CD14-positive monocyte (primary cell): ENCODE results near the gene IRF4. TPM values are rescaled to one million over a fixed set of nuclear protein-coding genes. Genes with fewer than 3 reads are reported as not detected.

Experiments used
- DNase-seq, 3 donors: peaks; one replicate each; pipeline ENCODE4 v3.0.0-alpha.2; 2011 to 2022
- H2AFZ ChIP-seq: 2 replicates; pipeline ENCODE4 v1.6.0; 2012; ENCODE audit warnings: mild to moderate bottlenecking, low read depth, low read length, inconsistent platforms; ENCODE audit not compliant: insufficient read depth, poor library complexity, severe bottlenecking
- H3K27ac ChIP-seq, 2 donors: 1 replicate in 1 of 2; 2 replicates in 1 of 2; pipeline ENCODE4 v1.5.1; 2012 to 2013; ENCODE audit warnings: low read length in 2 of 2, control low read depth in 1 of 2, inconsistent platforms in 1 of 2, low read depth in 1 of 2, mild to moderate bottlenecking in 1 of 2
- H3K27me3 ChIP-seq, 2 donors: one replicate each; pipeline versions ENCODE4 v1.6.0 to v1.6.1; 2011 to 2013; ENCODE audit warnings: low read length in 2 of 2; ENCODE audit not compliant: control insufficient read depth in 2 of 2, insufficient read depth in 2 of 2
- H3K36me3 ChIP-seq, 2 donors: replicated peaks in 1 of 2; 1 replicate in 1 of 2; 2 replicates in 1 of 2; pipeline versions ENCODE4 v1.5.1 to v1.6.1; 2012 to 2013; ENCODE audit warnings: low read length in 2 of 2, control low read depth in 1 of 2, inconsistent platforms in 1 of 2, mild to moderate bottlenecking in 1 of 2; ENCODE audit not compliant: insufficient read depth in 2 of 2, control insufficient read depth in 1 of 2
- H3K4me1 ChIP-seq, 2 donors: 1 replicate in 1 of 2; 2 replicates in 1 of 2; pipeline versions ENCODE4 v1.5.1 to v1.6.1; 2012 to 2013; ENCODE audit warnings: low read length in 2 of 2, control low read depth in 1 of 2, inconsistent platforms in 1 of 2, mild to moderate bottlenecking in 1 of 2, moderate library complexity in 1 of 2; ENCODE audit not compliant: insufficient read depth in 2 of 2, control insufficient read depth in 1 of 2
- H3K4me2 ChIP-seq: replicated peaks from 2 replicates; pipeline ENCODE3; 2012; ENCODE audit warnings: low read length, moderate library complexity, mild to moderate bottlenecking; ENCODE audit not compliant: poor library complexity, severe bottlenecking; ENCODE audit errors: extremely low read depth
- H3K4me3 ChIP-seq, 3 experiments: fragments of 200-600 bp in 1 of 3; sonication (generic) in 1 of 3; replicated peaks in 1 of 3; 1 replicate in 2 of 3; 2 replicates in 1 of 3; pipeline ENCODE4 v1.5.1; 2011 to 2013; ENCODE audit warnings: low read length in 3 of 3, mild to moderate bottlenecking in 3 of 3, control low read depth in 2 of 3, low read depth in 2 of 3, inconsistent platforms in 1 of 3, moderate library complexity in 1 of 3
- H3K79me2 ChIP-seq: 2 replicates; pipeline ENCODE4 v1.6.0; 2012; ENCODE audit warnings: mild to moderate bottlenecking, control low read depth, inconsistent platforms, low read length, moderate library complexity; ENCODE audit not compliant: insufficient read depth
- H3K9ac ChIP-seq: 2 replicates; pipeline ENCODE4 v1.6.0; 2017; ENCODE audit warnings: low read length, mild to moderate bottlenecking; ENCODE audit not compliant: insufficient read depth, poor library complexity, severe bottlenecking
- H3K9me3 ChIP-seq, 2 donors: replicated peaks in 1 of 2; 1 replicate in 1 of 2; 2 replicates in 1 of 2; pipeline versions ENCODE4 v1.5.1 to v1.6.1; 2012 to 2013; ENCODE audit warnings: low read length in 2 of 2, control low read depth in 1 of 2; ENCODE audit not compliant: control insufficient read depth in 1 of 2, insufficient read depth in 1 of 2
- H4K20me1 ChIP-seq: 2 replicates; pipeline ENCODE4 v1.6.0; 2012; ENCODE audit warnings: mild to moderate bottlenecking, low read length, control low read depth, moderate library complexity; ENCODE audit not compliant: insufficient read depth
- H3K27ac Mint-ChIP-seq, 7 donors: one replicate each; pipeline ENCODE4 v1.8.0; 2020; ENCODE audit warnings: mild to moderate bottlenecking in 7 of 7, mixed read lengths in 7 of 7, moderate library complexity in 6 of 7, inconsistent platforms in 2 of 7
- H3K27me3 Mint-ChIP-seq, 3 donors: one replicate each; pipeline ENCODE4 v1.8.0; 2021 to 2022; ENCODE audit warnings: low read depth in 3 of 3, mild to moderate bottlenecking in 3 of 3, mixed read lengths in 3 of 3, moderate library complexity in 3 of 3, inconsistent platforms in 1 of 3
- H3K36me3 Mint-ChIP-seq, 2 donors: one replicate each; pipeline ENCODE4 v1.8.0; 2020; ENCODE audit warnings: mixed read lengths in 2 of 2, inconsistent platforms in 1 of 2, mild to moderate bottlenecking in 1 of 2
- H3K4me1 Mint-ChIP-seq: one replicate; pipeline ENCODE4 v1.8.0; 2020; ENCODE audit warnings: mild to moderate bottlenecking, mixed read lengths
- H3K4me3 Mint-ChIP-seq, 2 donors: one replicate each; pipeline ENCODE4 v1.8.0; 2020; ENCODE audit warnings: mild to moderate bottlenecking in 2 of 2, mixed read lengths in 2 of 2, moderate library complexity in 1 of 2
- H3K9me3 Mint-ChIP-seq, 7 donors: one replicate each; pipeline ENCODE4 v1.8.0; 2020 to 2022; ENCODE audit warnings: mixed read lengths in 7 of 7, mild to moderate bottlenecking in 6 of 7, moderate library complexity in 6 of 7, inconsistent platforms in 2 of 7
- WGBS: methylation state at CpG from one replicate; pipeline ENCODE4 v1.1.5; 2013; ENCODE audit warnings: missing lambda C conversion rate; ENCODE audit not compliant: insufficient coverage; 5-methylcytosine and 5-hydroxymethylcytosine counted together
- intact Hi-C, 2 donors: fragments of 100-400 bp; cut with micrococcal nuclease; formaldehyde crosslinking; loops; one replicate each; pipeline versions ENCODE4 v1.15.0 to v1.15.1; 2023
- polyA plus RNA-seq, 3 donors: library from polyadenylated mRNA; depleted of rRNA in 1 of 3; unstranded in 2 of 3; stranded (reverse) in 1 of 3; fragments of 300-500 nt in 2 of 3; fragments of >200 nt in 1 of 3; fragmentation: Illumina TruSeq in 2 of 3; gene quantifications; 1 replicate in 2 of 3; 2 replicates in 1 of 3; pipeline ENCODE4 v1.2.3, GENCODE V29; 2012 to 2021
- TF ChIP-seq, protein P1 (sequence below): fragments of 200-600 bp; IDR thresholded peaks from one replicate; pipeline ENCODE4 v1.8.0; 2022; ENCODE audit warnings: antibody characterized with exemption, mild to moderate bottlenecking

The IRF4 gene
- polyA plus RNA-seq, 3 donors = 3.0 to 13.6 (median 6.4) TPM

DNA sequence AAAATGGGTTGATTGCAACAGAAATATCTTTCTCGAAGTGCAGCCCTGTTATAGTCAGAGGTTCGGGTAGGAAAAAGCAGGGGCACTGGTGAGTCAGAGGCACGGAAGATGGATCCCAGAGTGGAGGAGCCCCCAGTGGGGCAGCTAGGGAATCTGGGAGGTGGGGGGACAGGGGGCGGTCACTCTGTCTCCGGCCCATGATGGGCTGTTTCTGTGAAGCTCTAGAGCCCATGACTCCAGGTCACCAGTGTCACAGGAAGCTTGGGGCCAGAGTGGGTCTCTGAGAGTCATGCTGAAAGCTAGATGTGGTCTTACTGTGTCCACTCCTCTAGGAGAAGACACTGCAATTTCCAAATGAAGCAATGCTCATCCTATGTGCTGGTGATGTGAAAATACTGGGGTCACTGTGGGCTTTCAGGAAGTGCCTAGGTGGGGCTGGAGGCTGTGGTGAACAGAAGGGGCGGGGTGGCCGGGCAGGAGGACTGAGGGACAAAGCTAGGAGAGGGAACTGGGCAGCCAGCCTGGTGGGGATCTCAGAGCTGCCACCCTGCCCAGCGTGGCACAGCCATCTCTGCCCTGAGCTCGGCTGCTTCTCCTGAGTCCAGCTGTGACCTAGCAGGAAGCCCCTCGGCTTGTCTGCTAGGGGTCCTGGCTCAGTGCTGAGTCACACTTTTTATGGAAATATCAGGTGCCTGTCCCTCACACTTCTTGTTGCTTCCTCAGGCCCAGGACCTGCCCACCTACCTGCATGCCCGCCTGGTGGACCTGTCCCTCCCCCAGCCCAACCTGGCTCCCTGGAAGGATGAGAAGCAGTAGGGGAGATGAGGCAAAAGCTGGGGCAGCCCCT is 54.2 kb downstream of the IRF4 start:
- Histone ChIP-seq H3K79me2 (no peaks in the 10 kb centered on the region), H3K4me2 (no peak overlapping the region), H2AFZ (no peak overlapping the region), H3K4me3 (no peak overlapping the region), H3K9ac (no peak overlapping the region), H3K27ac (no peak overlapping the region), H4K20me1 (no peaks in the 10 kb centered on the region), H3K36me3 (no peaks in the 10 kb centered on the region), H3K4me1 (no peaks in the 10 kb centered on the region), H3K9me3 (peaks cover 0 to 4% of the 10 kb centered on the region in 2 donors), H3K27me3 (no peaks in the 10 kb centered on the region)
- no peak for DNase-seq
- Mint-ChIP-seq H3K27me3 (peaks cover 2 to 12% (median 8%) of the 10 kb centered on the region in 3 donors), H3K9me3 (peaks cover 5 to 16% (median 10%) of the 10 kb centered on the region in 7 donors), H3K36me3 (no peaks in the 10 kb centered on the region), H3K4me1 (peaks cover 1% of the 10 kb centered on the region), H3K4me3 (no peak overlapping the region), H3K27ac (no peak overlapping the region)
- TF ChIP-seq, protein P1, sequence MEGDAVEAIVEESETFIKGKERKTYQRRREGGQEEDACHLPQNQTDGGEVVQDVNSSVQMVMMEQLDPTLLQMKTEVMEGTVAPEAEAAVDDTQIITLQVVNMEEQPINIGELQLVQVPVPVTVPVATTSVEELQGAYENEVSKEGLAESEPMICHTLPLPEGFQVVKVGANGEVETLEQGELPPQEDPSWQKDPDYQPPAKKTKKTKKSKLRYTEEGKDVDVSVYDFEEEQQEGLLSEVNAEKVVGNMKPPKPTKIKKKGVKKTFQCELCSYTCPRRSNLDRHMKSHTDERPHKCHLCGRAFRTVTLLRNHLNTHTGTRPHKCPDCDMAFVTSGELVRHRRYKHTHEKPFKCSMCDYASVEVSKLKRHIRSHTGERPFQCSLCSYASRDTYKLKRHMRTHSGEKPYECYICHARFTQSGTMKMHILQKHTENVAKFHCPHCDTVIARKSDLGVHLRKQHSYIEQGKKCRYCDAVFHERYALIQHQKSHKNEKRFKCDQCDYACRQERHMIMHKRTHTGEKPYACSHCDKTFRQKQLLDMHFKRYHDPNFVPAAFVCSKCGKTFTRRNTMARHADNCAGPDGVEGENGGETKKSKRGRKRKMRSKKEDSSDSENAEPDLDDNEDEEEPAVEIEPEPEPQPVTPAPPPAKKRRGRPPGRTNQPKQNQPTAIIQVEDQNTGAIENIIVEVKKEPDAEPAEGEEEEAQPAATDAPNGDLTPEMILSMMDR = no peak
- 57% methylated on average over 10 of the region's 11 CpGs for WGBS
- intact Hi-C loops = no loop called here

DNA sequence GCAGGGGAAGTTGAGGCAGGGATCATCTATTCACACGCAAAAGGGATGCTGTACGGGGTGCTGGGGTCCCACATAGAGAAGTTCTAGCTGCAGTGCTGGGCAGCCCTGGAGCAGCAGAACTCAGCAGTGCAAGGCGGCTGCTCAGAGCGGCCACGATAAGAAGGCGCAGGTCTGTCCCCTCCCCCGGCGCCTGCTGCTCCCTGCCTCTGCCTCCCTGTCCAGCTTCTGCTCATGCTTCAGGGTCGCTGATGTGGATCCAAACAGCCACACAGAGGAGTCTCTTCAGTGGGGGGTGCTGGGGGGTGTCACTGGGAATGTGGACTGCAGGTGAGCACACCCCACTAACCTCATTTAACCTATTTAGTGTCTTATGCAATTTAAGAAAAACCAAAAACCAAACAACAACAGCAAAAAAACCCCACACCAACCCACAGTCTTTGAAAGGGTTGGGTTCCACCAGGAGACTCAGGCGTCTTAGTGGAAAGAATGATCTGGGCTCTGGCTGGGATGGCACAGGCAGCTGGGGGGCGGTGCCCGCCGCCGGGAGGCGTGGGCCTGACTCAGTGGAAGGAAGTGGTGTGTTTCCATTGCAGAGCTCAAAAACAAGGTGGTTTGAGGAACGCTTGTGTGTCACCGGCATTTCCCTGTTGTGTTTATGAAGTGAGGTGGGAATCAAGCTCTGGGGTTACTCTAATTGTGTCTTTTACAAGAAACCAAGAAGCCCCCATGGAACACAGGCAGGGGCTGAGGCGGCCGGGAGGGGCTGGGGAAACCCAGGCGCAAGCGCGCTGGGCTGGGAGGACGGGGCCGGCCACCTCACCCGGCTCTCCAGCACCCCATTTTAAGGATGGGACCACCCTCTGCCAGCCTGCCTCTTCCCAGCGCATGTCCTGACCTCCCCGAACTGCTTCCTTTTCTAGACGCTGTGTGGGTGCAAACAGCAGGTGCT is 55.1 kb downstream of the IRF4 start:
- Histone ChIP-seq H2AFZ (no peak overlapping the region), H3K4me3 (no peak overlapping the region), H3K9me3 (peaks cover 0 to 4% of the 10 kb centered on the region in 2 donors), H3K36me3 (no peaks in the 10 kb centered on the region), H3K79me2 (no peaks in the 10 kb centered on the region), H4K20me1 (no peaks in the 10 kb centered on the region), H3K9ac (no peak overlapping the region), H3K4me2 (no peak overlapping the region), H3K4me1 (no peaks in the 10 kb centered on the region), H3K27ac (no peak overlapping the region), H3K27me3 (no peaks in the 10 kb centered on the region)
- Mint-ChIP-seq H3K27ac (no peak overlapping the region), H3K4me3 (no peak overlapping the region), H3K4me1 (peaks cover 1% of the 10 kb centered on the region), H3K9me3 (peaks cover 5 to 16% (median 11%) of the 10 kb centered on the region in 7 donors), H3K27me3 (peaks cover 3 to 12% (median 8%) of the 10 kb centered on the region in 3 donors), H3K36me3 (no peaks in the 10 kb centered on the region)
- TF ChIP-seq, protein P1 = no peak
- DNase-seq = no peak
- intact Hi-C loops = no loop called here
- 93% methylated on average over 18 of the region's 28 CpGs for WGBS
